NCI-H510A (cell line): ENCODE measurements around the gene ALPI.
A peak's percentile ranks its signal among the peaks of the same experiment; 100 is the strongest.

Experiments used
- DNase-seq: peaks from one replicate; lab custom pipeline; 2025; lab: John Stamatoyannopoulos, UW

Gene ALPI

DNA sequence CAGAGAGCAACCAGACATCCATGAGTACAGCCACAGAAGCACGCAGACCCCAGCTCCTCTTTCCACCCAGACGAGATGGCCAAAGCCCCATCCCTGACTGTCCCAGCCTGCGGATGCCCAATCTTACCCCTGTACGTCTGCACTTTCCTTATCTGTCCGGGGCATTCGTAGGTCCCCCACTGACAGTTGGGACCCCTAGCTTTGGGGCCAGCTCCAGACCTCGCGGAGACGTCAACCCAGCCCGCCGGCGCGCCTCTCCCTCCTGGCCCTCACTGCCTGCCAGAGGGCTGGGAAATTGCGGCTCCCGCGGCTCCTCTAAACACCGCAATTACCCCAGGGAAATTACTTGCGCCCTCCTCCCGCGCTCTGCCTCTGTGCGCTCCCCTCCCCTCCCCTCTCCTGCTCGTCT lies 29.4 kb downstream of the ALPI start:
- DNase-seq, result no peak

- DNase-seq, result no peak
These were observed 30.0 kb downstream of the ALPI start for GRCh38 chr2:232485757-232486557.

DNA sequence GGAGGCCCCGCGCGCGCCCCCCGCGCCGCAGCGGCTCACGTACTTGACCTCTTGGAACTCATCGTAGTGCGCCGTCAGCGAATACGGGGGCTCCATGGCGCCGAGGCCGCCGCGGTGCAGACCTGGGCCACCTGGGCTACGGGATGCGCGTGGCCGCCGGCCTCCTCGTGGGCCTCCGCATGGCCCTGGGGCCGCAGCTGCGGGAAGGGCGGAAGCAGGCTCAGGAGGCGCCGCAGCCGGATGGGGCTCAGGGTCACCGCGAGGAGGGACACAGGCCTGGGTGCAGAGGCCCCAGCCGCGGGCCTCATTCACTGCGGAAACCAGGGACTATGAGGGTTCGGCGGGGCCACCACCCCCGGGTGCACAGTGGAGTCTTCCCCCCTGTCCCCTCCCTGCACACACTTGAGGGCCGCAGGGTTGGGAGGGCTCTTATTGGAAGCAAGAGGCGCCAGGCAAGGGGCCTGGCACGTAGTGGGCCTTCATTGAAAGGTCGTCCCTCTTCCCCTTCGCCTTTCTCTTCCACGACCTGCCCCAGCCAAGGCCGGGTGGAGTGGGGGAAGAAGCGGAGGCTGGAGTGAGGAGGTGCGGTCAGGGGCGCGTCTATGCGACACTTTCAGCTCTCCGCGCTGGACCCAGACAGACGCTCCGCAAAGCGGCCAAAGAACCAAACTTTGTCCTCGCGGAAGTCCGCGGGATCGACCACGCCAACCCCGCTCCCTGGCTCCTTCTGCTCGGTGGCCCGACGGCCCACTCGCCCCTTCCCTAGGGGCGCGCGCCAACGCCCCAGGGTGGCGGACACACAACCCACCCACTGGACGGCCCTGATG lies 30.8 kb downstream of the ALPI start:
- DNase-seq, result no peak

DNA sequence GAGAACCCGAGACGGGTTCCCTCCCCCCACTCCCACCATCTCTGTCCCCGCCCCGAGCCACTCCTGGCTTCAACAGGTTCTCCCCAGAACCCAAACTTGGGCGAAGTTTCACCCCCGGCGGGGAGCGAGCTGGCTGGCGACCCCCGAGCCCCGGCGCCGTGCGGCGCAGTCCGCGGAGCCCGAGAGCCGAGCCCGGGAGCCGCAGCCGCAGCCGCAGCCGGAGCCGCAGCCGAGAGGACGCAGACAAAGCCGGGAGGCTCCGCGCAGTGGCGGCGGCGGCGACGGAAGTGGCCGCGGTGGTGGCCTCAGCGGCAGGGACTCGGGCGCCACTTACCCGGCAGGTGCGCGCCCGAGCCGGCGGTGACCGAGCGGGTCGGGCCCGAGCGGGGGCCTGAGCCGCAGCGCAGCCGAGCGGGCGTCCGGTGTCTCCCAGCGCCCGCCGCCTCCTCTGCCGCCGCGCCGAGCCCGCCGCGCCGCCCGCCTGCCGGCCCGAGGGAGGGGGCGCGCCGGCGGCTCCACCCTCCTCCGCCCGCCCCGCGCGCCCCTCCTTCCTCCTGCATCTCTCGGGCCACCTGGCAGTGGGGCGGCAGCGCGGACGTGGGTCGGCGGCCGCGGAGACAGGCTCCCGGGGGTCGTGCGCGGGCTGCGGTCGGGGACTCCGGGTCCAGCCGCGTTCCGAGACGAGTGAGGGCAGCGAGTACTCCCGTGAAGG lies 31.6 kb downstream of the ALPI start, which contains the start of gene ECEL1:
Gene ECEL1, minus strand, starts transcription at position 450 of the 712 bp plus-strand sequence. CDS start 1,181 bp downstream, outside the sequence.
- DNase-seq, result peak; percentile 43

- no peak for DNase-seq
These were observed 32.3 kb downstream of the ALPI start for GRCh38 chr2:232488097-232488711.

- no peak for DNase-seq
These were observed 32.9 kb downstream of the ALPI start for GRCh38 chr2:232488721-232489300.

- no peak for DNase-seq
These were observed 33.7 kb downstream of the ALPI start for GRCh38 chr2:232489516-232490220.

DNA sequence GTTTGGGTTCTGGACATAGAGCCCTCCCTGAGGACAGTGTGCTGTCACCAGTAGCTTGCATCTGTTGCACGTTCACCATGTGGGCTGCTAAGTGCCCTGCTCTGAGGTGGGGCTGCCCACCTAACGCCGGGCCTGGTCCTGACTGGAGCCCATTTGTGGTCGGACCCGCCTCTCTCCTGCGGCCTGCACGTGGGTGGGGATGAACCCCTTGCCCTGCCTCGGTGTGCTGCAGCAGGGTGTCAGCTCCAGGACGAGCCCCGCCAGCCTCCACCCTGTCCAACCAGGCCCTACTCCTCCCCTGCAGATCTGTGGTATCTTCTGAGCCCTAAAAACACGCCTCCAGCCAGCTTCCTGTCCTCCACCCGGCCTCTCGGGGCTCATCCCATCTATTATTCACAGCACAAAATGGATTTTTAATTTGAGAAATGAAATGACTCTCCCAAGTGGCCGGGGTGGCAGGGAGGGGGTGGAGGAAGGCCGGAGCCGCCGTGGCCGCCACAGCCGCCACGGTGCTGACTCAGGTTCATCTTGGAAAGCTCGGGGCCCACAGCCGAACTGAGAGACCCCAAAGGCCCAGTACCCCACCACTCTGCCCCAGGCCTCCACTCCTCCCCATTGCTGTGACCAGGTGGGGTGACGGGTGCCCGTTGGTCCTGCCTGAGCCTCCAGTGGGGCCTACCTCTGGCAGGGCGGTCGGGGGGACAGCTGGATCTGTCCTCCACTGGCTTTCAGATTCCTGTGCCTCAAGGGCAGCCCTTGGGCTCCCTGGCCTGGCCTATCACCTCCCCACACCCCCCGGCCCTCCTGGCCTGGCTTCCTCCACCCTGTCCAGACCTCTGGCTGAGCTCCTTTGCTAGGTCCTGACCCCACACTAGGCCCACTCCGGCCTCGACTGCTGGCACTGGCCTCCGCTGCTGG lies 34.5 kb downstream of the ALPI start:
- DNase-seq, result no peak

- peak; percentile 38 for DNase-seq
These were observed 35.3 kb downstream of the ALPI start for GRCh38 chr2:232491139-232491780.

DNA sequence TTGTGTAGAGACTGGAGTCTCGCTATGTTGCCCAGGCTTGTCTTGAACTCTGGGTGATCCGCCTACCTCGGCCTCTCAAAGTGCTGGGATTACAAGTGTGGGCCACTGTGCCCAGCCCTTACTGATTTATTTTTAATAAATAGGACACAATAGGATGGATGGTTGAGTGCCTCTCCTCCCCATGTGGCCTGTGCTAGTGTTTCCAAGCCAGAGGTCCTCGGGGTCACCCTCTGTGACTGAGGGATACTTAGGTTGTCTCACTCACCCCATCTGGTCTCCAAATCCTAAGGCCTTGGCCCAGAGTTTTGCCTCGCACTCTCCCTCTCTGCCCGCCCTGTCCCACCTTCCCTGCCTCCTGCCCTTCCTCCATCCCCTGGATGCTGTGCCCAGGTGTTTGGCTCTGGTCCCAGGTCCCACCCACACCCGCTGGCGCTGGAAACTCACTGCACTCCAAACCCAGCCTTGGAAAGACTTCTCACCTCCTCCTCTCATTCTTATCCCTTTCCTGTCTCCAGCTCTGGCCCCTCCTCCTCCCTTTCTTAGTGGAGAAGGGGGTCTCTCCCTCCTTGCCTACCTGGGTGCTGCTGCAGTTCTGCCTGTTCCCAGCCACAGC lies 36.4 kb downstream of the ALPI start:
- DNase-seq, result no peak

DNA sequence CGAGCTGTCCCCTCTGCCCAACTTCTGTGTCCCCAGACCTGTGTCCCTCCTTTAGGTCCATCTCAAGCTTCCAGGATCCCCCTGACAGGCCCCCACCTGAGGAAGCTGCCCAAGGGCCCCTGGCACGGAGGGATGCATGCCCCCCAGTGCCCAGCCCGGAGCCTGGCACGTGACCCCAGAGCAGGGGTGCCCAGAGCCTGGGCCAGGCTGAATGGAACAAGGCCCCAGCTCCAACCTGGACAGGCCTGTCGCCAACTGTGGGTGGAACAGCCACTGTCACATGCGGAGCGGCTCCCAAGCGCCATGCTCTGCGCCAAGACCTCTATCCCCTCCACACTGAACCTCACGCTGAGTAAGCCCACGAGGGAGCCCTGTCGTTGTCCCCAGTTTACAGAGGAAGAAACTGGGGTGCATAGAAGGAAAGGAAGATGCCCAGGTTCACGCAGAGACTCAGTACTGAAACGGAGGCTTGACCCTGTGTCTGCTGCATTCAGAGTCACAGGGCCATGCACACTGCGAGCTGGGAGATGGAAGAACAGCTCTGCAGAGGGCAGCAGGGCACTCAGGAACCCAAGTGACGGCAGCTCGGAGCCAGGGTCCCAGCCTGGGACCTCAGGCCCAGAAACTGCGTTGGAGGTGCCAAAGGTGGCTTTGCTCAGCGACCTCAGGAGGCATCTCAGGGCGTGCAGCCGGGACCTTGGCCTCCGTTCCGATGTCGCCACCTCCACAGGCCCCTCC lies 37.2 kb downstream of the ALPI start:
- DNase-seq, result no peak

- DNase-seq, result no peak
These were observed 37.9 kb downstream of the ALPI start for GRCh38 chr2:232493701-232494474.

- DNase-seq, result no peak
These were observed 38.6 kb downstream of the ALPI start for GRCh38 chr2:232494542-232494941.

DNA sequence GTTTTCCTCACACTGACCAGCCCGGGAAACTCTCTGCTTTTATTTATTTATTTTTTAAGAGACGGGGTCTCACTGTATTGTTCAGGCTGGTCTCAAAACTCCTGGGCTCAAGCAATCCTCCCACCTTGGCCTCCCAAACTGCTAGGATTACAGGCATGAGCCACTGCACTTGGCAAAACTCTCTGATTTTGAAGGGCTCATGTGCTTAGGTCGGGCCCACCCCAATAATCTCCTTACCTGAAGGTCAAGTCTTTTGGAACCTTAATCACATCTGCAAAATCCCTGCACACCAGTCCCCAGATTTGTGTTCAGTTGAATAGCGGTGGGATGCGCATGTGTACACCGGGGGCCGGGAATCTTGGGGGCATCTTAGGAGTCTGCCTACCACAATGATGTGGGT lies 39.3 kb downstream of the ALPI start:
- no peak for DNase-seq

GRCh38 chr2:232496501-232497270 lies 40.7 kb downstream of the ALPI start:
- DNase-seq, result no peak

GRCh38 chr2:232497348-232497747 lies 41.4 kb downstream of the ALPI start:
- DNase-seq, result no peak

DNA sequence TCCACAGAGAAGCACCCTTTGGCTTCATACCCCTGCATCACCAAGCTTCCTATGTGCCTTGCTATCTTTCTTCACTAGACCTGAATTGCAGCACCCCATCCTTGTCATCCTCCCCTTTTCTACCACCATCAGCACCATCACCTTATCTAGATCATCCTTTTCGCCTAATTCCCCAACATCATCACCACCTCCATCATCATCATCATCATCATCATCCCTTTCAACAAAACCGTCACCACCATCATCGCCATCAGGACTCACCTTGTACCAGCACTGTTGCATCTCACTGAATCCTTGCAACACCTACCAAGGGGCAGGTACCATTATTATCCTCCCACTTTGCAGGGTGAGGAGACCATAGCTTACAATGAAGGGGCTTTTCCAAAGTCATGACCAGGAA lies 42.5 kb downstream of the ALPI start:
- no peak for DNase-seq
